ENCODE results near the gene CDC42BPA.

Gene CDC42BPA

GRCh38 chr1:226987623-226988333 lies 330.5 kb downstream of the CDC42BPA start:
- no peak for DNase-seq

GRCh38 chr1:226987179-226987536 lies 331.1 kb downstream of the CDC42BPA start:
- DNase-seq: no peak

GRCh38 chr1:226986496-226987178 lies 331.7 kb downstream of the CDC42BPA start:
- DNase-seq: no peak

GRCh38 chr1:226985839-226986463 lies 332.3 kb downstream of the CDC42BPA start:
- no peak for DNase-seq

GRCh38 chr1:226985239-226985838 lies 333.0 kb downstream of the CDC42BPA start:
- DNase-seq: no peak

GRCh38 chr1:226984521-226985238 lies 333.6 kb downstream of the CDC42BPA start:
- DNase-seq: no peak

- no peak for DNase-seq
Measured at GRCh38 chr1:226983992-226984364, 334.3 kb downstream of the CDC42BPA start.

GRCh38 chr1:226983247-226983991 lies 334.9 kb downstream of the CDC42BPA start:
- DNase-seq: no peak

GRCh38 chr1:226982451-226983177 lies 335.7 kb downstream of the CDC42BPA start:
- DNase-seq: no peak

GRCh38 chr1:226981838-226982237 lies 336.5 kb downstream of the CDC42BPA start:
- DNase-seq: no peak

GRCh38 chr1:226981386-226981817 lies 336.9 kb downstream of the CDC42BPA start:
- DNase-seq: no peak

GRCh38 chr1:226980565-226981385 lies 337.5 kb downstream of the CDC42BPA start:
- no peak for DNase-seq

GRCh38 chr1:226980122-226980560 lies 338.2 kb downstream of the CDC42BPA start:
- no peak for DNase-seq

GRCh38 chr1:226979517-226980121 lies 338.7 kb downstream of the CDC42BPA start:
- no peak for DNase-seq

GRCh38 chr1:226979115-226979516 lies 339.2 kb downstream of the CDC42BPA start:
- DNase-seq: no peak

GRCh38 chr1:226978432-226979114 lies 339.7 kb downstream of the CDC42BPA start:
- no peak for DNase-seq

GRCh38 chr1:226977643-226978431 lies 340.5 kb downstream of the CDC42BPA start:
- DNase-seq: no peak

GRCh38 chr1:226976978-226977642 lies 341.2 kb downstream of the CDC42BPA start:
- no peak for DNase-seq

All from amniotic stem cell (primary cell).